T-helper 9 cell (primary cell): ENCODE measurements around the gene ETV5.

Source experiments
- DNase-seq: peaks from one replicate; pipeline ENCODE4 v3.0.0-alpha.2; 2020

The ETV5 gene

DNA sequence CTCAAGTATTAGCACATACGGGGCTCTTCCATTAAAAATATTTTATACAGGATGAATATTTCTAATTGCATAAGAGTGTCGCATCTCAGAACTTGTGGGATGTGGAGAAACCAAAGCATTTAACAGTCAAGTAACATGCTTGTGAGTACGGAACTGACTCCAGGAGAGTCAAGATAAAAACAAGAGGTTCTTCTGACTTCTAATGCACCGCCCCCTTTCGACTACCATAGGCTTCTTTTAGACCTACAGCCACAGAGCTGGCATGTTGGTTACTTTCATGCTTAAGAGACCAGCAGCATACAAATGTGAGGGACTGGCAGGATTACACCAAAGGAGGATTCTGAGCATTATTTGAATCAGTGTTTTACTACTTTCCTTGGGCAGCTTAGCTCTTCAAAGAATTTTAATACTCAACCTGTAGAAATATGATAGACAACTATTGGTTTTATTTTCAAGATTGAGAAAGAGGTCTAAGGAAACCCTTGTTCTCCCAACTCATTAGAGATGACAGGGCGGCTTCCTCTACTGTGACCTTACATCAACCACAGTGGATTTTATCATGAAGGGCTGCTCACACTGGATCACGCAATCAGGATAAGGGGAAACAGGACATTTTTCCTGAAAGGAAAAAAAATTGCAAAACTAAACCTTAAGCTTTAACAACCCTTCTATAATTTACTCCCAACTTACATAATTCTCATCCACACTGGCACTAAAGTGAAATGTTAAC, 14.0 kb downstream of the ETV5 start:
- no peak for DNase-seq

DNA sequence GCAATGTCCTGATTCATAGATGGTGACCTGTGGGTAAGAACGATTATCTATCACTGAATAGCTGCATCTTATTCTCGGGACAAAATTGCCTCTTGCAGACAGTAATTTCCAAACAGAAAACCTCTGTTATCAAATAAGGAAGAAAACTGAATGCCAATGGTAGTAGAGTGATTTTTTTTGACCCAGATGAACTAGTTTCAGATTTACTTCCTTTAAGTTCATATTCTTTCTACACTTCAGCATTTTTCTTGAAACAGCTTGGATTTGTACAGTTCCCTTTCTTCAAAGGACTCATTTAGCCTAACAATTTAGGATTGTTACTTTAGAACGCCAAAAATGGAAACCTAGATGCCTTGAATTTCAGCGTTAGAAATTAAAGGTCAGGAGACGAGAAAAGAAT, 14.6 kb downstream of the ETV5 start:
- DNase-seq: no peak

DNA sequence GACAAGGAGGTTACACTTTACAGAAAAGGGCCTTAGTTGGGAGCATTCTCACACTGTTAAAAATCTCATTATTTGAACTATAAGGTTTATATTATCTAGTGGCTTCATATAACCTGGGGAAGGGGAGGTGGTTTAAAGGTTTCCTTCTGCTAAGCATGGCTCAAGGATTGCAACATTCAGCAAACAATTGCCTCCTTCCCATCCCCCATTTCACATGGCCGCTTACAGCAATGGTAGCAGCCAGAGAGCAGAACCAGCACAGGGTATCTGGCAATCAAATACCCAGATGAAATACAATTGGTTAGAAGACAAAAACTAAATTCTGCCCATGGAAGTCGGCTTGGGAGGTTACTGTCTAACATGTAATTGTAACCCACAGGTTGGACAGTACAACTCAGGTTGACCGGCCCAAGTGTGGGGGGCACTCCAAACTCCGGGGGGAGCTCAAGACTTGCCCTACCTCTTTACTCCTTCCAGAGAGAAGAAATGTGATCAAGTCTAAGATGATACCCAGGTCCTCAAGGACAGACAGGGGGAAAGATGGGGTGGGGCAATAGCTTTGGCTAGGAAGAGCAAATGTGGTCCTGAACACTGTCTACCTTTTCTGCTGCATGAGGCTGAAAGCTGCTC, 15.5 kb downstream of the ETV5 start:
- no peak for DNase-seq

DNA sequence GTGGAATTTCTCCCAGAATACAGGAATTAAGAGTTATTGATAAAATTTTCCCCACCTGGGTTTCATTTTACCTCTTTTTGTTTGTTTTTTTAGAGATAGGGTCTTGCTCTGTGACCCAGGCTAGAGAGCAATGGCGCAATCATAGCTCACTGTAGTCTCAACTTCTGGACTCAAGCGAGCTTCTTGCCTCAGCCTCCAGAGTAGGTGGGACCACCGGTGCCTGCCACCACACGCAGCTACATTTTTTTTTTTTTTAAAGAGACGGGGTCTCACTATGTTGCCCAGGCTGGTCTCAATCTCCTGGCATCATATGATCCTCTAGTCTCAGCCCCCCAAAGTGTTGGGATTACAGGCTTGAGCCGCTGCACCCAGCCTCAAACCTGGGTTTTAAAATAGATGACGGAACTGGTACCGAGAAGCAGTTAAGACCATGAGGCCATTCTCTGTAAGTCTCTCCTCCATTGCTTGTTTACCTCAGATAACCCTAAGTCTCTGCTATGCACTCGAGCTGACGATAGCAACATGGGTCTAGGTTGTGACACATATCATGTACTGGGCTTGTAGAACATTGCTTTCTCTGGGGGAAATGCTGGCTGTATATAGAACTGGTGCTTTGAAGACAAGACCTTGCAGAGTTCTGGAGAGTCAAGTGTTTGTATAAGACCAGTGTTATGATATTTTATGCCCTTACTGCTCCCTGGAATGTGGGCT, 16.4 kb downstream of the ETV5 start:
- DNase-seq: no peak

DNA sequence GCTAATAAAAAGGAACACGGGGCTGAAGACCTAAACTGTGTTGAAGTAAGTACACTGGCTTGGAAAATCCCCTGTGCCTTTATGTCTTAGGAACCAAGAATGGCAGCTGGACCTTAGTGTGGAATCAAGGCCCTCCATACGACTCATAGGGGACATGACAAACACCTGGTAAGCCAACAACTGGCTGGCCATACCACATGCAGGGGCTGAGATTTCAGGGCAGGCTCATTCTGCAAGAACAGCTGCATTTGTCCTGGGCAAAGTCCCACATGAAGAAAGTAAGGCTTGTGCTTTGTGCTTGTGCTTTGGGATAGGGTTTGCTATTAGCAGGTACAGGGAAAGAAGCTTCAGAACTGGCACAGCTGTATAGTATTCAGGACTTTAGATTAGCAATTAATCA, 18.0 kb downstream of the ETV5 start:
- no peak for DNase-seq

DNA sequence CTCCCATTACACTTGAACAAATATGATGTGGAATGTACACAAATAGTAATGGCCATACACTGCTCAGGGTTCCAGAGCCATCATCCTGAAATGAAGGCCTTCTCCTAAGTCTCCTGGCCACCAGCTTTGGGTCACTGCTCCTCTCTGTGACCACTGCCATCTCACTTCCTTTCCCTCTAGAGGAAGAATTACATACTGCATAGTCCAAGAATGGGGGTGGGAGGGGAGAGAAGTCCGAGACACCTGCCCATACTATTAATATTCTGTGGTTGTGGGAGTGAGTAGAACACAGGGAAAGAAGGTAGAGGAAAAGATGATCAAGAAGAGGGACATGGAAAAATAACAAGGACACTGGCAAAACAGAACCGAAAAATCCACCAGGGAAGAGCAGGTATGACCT, 20.6 kb downstream of the ETV5 start:
- DNase-seq: no peak

DNA sequence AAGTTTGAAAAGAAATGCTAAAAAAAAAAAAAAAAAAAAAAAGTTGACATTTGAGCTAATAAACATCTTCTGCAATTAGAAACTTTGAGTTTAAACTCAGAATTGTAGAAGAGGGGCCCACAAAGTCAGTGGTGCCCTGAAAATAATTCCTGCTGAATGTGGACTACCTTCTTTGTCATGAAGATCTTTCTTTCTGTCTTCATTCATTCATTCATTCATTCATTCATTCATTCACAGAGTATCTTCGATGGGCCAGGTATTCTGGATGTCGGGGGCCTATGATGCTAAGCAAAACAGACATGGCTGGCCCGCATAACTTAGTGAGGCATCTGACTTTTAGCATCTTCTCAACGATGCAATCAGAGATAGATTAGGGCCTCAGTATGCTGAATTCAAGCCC, 24.6 kb downstream of the ETV5 start:
- no peak for DNase-seq

DNA sequence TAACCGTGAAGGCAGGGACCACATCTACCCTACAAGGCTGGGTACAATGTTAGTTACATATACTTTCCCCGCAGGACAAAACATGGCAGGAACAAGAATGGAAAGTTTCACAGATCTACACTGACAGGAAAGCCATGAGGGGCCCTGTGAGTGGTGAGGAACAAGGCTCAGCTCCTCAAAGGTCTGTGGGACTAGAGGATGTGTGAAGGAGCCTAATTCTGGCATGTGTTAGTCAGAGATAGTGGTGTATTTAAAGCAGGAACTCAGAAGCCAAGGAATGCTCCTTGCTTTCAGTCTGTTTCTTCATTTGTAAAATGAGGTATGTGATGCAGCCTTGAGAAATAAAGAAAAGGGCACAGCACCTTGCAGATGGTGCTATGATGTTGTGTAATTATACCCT, 25.1 kb downstream of the ETV5 start:
- no peak for DNase-seq

DNA sequence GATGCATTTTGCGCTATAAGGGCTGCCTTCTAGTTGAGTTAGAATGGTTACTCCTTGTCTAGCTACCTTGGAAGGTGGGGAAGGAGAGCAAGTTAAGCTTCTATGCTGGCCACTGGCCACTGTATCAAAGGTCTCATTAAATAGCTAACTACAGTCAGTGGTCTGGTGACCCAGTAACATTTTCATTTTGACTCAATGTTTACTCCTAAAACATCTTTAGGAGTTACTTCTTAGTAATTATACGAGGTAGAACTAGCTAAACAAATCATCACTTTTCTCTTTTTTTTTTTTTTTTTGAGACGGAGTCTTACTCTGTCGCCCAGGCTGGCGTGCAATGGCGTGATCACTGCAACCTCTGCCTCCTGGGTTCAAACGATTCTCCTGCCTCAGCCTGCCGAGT, 26.7 kb downstream of the ETV5 start:
- DNase-seq: no peak

DNA sequence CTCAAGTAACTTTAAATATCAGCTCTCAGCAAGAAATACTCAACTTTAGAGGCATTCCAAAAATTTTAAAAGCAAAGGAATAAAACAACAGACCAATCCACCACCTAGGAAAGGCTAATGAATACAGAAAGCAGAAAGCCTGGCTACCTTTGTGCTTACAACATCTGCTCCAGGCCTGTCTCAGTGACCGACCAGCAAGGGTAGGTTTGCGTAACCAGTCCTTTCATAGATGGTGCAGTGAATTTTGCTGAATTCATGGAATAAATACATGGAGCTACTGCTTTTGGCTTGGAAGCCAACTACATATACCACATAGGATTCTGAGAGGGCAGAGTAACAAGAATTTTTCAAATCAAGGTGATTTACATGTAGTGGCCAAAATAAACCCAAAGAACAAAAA, 27.2 kb downstream of the ETV5 start:
- no peak for DNase-seq

DNA sequence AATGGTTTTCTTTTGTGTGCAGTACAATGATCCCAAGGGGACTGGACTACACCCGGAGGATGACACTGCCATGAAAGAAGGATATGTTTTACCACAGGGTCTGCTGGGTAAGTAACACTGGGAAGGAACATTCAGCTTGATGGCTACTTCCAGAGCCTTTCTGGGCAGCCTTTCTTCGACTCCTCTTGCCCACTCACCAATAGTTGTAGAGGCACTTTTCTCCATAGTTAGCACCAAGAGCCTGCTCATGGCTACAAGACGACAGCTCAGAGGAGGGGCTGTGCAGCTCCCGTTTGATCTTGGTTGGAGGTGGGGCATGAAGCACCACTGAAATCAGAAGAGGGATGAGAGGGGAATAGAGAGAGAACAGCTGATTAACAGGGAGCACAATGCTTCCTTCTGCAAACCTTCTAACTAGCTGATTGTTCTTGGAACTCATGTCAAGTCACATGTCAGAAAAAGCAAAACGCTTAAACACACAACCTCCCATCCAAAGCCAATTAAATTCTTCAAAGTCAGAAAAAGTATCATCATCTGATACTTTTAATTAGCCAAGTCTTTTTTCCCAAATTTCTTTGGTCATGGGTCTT, 27.9 kb downstream of the ETV5 start:
- DNase-seq: no peak

DNA sequence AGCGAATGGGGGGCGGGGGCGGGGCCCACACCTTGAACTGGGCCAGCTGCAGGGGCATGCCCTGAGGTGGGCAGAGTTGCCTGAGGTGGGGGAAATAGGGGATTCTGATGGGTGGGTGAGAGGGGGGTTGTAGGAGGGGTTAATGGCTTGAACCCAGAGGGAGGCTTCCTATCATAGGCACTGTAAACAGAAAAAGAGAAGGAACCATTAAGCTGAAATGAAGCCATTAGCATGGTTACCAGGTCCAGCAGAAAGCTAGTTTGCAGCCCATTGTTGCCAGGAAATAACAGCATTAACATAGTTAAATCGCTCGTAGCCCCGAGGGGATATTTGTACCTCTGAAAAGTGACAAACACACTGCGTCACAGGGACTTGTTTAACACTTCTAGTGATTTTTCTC, 29.0 kb downstream of the ETV5 start:
- DNase-seq: no peak

DNA sequence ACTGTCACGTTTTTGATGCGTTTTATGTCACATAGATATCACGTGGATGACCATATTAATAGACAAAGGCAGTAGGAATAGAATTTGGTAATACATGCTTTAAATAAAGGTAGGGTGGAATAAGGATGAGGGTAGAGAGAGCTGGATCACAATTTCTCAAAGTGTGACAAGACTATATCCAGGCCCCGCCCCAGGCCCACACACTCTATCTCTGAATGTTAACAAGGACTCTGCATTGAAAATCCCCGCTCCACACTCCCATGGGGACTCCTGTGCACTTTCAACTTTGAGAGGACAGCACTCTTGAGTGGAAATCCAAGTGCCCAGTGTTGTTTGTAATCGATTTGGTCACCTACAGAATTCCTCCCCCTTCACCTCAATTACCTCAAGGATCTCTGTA, 31.4 kb downstream of the ETV5 start:
- no peak for DNase-seq

DNA sequence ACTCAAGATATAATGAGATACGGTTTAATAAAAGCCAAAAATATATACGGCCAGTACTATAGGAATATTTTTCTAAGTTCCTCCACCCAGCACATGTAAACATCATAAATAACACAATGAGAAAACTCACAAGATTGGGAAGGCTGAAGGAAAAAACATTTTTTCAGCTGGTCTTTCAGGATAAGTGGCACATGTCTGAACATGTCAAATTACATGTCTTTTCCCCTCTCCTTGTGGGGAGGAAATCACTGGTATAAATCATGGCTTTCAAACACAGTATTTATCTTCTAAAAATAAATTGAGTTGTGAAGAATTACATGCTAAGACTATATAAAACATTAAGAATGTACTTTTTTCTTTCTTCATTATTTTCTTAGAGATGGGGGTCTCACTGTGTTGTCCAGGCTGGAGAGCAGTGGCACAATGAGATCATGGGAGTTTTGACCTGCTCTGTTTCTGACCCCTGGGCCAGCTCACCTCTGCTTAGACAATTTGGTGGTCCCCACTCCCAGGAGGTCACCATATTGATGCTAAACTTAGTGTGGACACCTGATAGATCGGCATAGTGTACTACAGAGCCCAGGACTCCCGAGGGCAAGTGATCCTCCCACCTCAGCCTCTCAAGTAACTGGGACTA, 32.8 kb downstream of the ETV5 start:
- no peak for DNase-seq

DNA sequence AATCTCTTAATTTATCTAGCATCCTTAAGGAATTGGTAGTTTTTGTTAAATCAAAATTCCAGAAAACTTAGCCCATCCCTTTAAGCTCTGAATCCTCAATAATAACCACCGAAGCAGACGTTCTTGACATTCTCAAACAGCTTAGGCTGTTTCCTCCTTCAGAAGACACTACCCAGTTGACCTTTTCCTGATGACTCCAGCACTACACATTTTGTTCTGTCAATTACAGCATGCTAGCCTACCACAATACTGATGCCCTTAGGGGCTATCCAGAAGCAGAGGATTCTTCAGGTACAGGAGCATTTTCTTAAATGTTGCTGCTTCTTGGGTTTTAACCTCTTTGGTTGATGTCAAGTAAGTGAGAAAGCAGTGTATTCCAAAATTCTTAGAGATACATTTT, 33.4 kb downstream of the ETV5 start:
- no peak for DNase-seq

DNA sequence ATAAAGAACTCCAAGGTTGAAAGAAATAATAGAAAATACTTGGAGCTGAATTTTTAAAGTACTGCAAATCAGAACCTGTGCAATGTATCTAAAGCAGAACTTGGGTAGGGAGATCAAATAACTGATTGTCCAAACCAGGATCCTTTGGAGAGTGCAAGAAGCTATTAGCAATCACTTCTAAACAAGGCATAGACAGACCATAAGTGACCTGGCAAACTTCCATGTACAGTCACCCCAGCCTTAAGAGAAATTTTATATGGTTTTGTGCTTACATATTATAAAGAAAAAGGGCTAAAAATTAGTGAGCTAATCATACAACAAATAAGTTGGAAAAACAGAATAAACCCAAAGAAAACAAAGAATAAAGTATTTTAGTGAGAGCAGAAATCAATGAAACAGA, 35.2 kb downstream of the ETV5 start:
- DNase-seq: no peak

DNA sequence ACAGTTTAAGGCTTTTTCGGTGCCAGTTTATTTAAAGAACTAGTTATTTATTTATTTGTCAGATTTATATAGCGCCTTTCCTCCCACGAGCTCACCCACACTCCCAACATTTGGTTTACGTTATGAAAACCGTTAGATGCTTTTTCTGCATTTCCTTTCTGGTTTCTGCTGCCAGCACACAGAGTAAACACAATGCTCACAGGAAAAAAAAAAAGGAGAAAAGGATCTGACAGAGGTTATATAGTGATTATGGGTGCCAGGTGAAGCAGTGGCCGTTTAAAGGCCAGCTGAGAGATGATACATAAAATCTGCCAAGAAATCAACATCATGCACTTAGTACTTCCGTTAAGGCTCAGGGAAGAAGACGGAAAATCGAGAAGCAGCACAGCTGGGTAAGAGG, 37.9 kb downstream of the ETV5 start:
- no peak for DNase-seq

DNA sequence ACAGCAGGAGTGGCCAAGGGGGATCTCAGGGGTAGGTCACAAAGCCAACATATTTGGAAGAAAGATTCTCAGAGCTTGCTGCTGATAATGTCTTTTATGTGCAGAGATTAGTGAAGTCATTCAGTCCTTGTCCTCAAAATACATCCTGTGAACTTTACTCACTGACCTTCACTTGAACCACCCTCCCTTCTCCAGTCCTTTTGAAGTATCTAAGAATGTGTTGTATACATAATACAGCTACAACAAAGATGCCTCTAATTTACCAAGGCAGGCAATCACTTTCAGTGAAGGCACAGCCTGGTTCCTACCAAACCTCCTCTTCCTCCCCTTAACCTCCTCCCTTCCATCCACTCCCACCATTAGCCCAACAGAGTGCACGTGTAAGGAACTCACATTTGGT, 38.3 kb downstream of the ETV5 start:
- DNase-seq: no peak

DNA sequence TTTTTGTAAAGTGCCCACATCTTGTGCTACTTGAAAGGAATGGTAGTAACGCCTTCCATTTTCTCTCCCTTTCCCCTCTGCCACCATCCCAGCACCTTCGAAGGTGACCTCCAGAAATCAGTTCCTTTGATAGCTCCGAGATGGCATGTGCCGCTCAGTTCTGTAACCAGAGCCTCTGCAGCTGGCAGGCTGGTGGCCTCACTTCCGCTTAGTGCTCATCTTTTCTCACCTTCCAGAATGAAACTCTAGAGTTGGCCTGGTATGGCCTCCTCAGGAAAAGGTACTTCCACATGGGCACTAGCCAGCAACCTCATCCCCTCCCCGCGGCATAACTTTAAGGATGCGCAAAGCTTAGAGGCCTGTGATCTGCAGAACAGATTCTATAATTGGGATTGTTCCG, 38.8 kb downstream of the ETV5 start:
- DNase-seq: no peak

DNA sequence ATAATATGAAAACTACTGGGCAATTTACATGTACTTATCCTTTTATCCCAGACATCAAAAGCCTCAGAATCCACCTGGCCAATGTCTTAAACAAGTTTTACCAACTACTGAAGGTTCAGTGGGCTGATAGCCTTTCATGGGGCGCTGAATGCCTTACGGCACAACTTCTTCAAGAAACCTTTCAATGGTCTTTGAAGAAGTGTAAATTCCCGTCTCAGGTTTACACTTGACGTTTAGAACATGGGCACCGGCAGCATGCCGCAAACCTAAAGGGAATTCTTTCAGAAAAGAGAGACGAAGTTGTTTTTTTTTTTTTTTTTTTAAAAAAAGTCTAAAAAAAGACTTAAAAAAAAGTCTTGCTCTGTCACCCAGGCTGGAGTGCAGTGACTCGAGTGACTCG, 39.7 kb downstream of the ETV5 start:
- DNase-seq: no peak

DNA sequence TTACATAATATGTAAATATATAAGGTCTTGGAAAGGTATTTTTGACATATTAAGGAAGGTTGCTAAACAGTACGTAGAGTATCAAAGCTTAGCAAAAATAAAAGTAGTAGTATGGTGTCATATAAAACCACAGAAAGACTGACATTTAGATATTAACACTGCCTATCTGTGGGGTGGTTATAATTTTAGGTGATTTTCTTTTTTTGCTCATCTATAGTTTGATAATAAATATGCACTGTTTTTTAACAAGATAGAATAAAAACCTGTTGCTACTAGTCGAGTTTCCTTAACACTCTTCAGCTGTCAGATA, 40.7 kb downstream of the ETV5 start:
- DNase-seq: no peak

DNA sequence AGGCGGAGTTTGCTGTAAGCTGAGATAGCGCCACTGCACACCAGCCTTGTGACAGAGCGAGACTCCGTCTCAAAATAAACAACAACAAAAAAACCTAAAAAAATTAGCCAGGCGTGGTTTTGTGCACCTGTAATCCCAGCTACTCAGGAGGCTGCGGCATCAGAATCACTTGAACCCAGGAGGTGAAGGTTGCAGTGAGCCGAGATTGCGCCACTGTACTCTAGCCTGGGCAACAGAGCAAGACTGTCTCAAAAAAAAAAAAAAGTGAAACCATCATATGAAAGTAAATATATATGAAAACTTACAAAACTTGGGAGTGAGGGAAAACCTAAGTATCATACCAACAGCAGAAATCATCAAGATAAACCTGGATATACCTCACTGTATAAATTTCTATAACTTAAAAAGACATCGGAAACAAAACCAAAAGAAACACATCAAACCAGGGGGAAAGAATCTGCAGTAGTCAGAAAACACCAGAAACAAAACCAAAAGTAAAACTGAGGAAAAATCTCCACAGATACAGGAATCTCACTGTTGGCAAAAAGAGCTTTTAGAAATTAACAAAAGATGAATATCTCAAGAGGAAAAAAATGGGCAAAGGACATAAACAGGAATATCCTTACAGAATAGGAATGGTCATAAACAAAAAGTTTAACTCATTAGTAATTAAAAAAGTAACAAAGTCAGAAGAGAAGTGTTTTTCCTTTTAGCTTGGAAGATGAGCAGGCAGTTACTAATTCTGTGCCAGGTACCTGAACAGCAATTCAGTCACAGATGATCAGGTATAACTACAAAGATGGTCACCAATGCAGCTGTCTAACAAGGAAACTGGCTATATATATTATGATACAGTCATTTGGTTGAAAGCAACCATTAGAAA, 41.3 kb downstream of the ETV5 start:
- no peak for DNase-seq

DNA sequence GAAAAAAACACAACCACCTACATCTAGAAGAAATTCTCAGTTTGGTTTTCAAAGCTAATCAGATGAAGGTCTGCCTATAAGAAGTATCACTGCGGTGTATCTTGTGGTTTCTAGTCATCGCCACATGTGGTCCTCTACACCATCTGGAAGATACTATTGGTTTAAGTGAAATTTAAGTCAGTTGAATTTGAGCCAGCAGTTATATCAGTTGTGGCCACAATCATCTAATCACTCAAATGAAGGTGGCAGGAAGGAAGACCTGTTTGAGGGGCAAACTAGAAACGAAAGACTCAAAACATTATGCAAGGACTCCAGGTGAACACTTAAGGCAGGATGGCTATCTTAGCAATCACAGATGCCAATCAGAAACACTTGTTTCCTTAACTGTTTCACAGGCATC, 48.7 kb downstream of the ETV5 start:
- DNase-seq: no peak
